Osteocyte (in vitro differentiated cells): ENCODE measurements around the gene HPSE2. TPM values are rescaled to one million over a fixed set of nuclear protein-coding genes. Genes with fewer than 3 reads are reported as not detected.
A peak's percentile ranks its signal among the peaks of the same experiment; 100 is the strongest.

Experiments used
- DNase-seq: peaks from one replicate; pipeline ENCODE4 v3.0.0; 2021; ENCODE audit warnings: mixed read lengths; ENCODE audit not compliant: unreplicated experiment; ENCODE audit errors: extremely low spot score
- H3K27ac Mint-ChIP-seq: one replicate; pipeline ENCODE4 v1.8.0; 2021; ENCODE audit warnings: mild to moderate bottlenecking, mixed read lengths; ENCODE audit not compliant: unreplicated experiment
- H3K27me3 Mint-ChIP-seq: one replicate; pipeline ENCODE4 v1.8.0; 2021; ENCODE audit warnings: mixed read lengths; ENCODE audit not compliant: unreplicated experiment
- H3K36me3 Mint-ChIP-seq: one replicate; pipeline ENCODE4 v1.8.0; 2021; ENCODE audit warnings: mixed read lengths; ENCODE audit not compliant: unreplicated experiment
- H3K4me1 Mint-ChIP-seq: one replicate; pipeline ENCODE4 v1.8.0; 2021; ENCODE audit warnings: mixed read lengths; ENCODE audit not compliant: unreplicated experiment
- H3K4me3 Mint-ChIP-seq: one replicate; pipeline ENCODE4 v1.8.0; 2021; ENCODE audit warnings: mild to moderate bottlenecking, moderate library complexity, mixed read lengths; ENCODE audit not compliant: unreplicated experiment
- H3K9me3 Mint-ChIP-seq: one replicate; pipeline ENCODE4 v1.8.0; 2021; ENCODE audit warnings: mixed read lengths; ENCODE audit not compliant: unreplicated experiment
- CTCF ChIP-seq: fragments of 200-600 bp; sonication (generic); IDR thresholded peaks from 2 replicates; pipeline ENCODE4 v1.5.0; 2021; ENCODE audit warnings: antibody characterized with exemption, mild to moderate bottlenecking, moderate library complexity
- total RNA-seq: library from RNA; stranded (reverse); gene quantifications from 2 replicates; pipeline ENCODE4 v1.2.1, GENCODE V29; 2021

HPSE2 gene
- total RNA-seq, 1 donor from 2014 or later: not detected

DNA sequence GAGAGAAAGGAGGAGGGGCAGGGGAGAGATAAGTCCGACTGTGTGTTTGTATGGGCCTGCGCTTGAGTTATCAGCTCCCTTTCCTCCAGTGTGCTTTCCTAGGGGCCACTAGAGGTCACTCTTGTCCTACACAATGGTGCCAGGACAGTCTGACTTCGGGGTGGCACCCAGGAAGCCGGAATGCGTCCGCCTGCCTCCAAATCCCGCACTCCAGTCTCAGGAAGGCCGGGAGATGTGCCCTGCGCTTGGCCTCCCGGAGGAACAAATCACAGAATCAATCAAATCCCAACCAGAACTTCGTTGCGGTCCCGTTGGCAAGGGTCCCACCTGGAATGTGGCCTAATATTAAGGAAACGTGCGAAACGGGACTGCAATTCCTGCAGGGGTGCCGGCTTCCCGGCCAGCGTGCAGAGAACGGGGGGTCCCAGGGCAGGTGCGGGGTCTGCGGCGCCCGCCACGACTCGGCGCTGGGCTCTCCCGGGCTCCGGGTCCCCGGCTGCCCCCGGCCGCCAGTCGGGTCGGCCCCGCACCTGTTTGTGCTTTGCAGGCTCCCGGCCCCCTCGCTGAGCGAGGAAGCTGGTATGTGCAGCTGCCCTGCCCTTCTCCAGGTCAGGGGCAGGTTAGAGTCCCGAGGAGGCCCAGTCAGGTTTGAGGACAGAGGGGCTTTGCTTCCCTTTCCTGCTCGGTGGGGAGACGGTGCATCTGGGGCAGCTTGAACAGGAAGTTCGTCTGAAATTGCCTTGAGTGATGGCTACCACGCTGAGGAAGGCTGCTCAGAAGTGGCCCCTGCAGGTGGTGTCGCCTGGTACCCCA, 767.9 kb downstream of the HPSE2 start:
- no peak for DNase-seq
- no peak overlapping the region for H3K27ac Mint-ChIP-seq
- no peaks in the 10 kb centered on the region for H3K9me3 Mint-ChIP-seq
- H3K4me3 Mint-ChIP-seq: peak overlapping the region; percentile 79
- TF ChIP-seq CTCF: peak; percentile 88
- peaks cover 2% of the 10 kb centered on the region for H3K4me1 Mint-ChIP-seq
- H3K36me3 Mint-ChIP-seq: no peaks in the 10 kb centered on the region
- H3K27me3 Mint-ChIP-seq: peaks cover 25% of the 10 kb centered on the region

DNA sequence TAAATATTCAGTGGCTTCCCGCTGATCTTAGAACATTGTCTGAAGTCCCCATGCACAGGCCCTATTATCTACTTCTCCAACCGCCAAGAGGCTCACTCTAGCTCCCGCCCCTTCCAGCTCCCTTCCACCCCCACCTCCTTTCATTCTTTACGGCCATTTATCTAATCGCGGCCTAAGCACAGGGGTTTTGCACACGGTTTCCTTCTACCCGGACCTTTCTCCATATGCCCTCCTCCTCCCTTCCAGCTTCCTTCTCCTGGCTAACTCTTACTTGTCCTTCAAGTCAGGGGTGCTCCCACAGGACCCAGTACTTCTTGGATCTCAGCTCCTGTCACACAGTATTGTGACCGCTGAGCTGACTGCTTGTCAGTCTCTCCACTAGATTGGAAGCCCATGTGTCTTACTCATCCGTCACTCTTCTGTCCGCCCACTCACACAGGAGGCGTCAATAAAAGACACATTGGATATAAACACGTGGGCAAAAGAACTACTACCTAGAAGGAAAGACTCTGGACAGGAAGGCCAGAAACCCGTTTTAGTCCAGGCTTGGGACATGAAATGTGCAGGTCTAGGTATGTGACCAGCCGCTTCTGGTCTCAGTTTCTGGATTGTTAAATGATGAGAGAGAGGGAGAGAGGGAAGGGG, 768.7 kb downstream of the HPSE2 start:
- Mint-ChIP-seq H3K27ac (no peak overlapping the region), H3K27me3 (peaks cover 19% of the 10 kb centered on the region), H3K36me3 (no peaks in the 10 kb centered on the region), H3K9me3 (no peaks in the 10 kb centered on the region), H3K4me1 (peaks cover 2% of the 10 kb centered on the region), H3K4me3 (no peak overlapping the region)
- TF ChIP-seq CTCF: no peak
- no peak for DNase-seq

DNA sequence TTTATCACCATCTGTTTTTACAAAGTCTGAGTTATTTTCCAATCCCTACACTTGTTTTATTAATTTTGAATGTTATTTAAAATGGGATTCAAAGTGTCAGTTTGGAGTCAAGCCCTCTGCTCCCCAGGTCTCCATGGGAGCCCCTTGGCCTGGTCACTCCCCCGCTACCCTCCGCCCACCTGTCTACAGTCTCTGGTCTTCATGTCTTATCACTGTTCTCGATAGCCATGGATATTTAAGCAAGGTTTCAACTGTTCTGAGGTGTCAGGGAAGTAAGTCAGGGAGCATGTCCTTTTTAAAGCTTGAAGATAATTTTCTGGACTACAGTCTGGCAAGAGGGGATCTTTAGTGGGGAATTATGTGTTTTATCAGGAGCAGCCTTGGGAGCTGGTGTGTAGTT, 769.8 kb downstream of the HPSE2 start:
- Mint-ChIP-seq H3K4me1 (peaks cover 7% of the 10 kb centered on the region), H3K9me3 (no peaks in the 10 kb centered on the region), H3K27me3 (peaks cover 11% of the 10 kb centered on the region)

GRCh38 chr10:98463976-98464754, 771.5 kb downstream of the HPSE2 start:
- no peak overlapping the region for H3K27ac Mint-ChIP-seq
- no peaks in the 10 kb centered on the region for H3K36me3 Mint-ChIP-seq
- H3K4me3 Mint-ChIP-seq: no peak overlapping the region
- H3K4me1 Mint-ChIP-seq: peaks cover 11% of the 10 kb centered on the region
- no peak for TF ChIP-seq CTCF
- H3K27me3 Mint-ChIP-seq: peaks cover 2% of the 10 kb centered on the region
- no peaks in the 10 kb centered on the region for H3K9me3 Mint-ChIP-seq
- no peak for DNase-seq

More for the DNA sequence above, 769.8 kb downstream of the HPSE2 start:
- Mint-ChIP-seq H3K27ac (no peak overlapping the region), H3K4me3 (no peak overlapping the region), H3K36me3 (no peaks in the 10 kb centered on the region)
- DNase-seq: no peak
- no peak for TF ChIP-seq CTCF
